HG03039 (cell line): ENCODE results near the gene YPEL3.

Experiments
- ATAC-seq: cut with Tn5 transposase; IDR thresholded peaks from one replicate; pipeline ENCODE4 v1.9.1; 2021; ENCODE audit warnings: mild to moderate bottlenecking, moderate library complexity; ENCODE audit not compliant: unreplicated experiment

The YPEL3 gene

GRCh38 chr16:30070490-30070889 lies 25.5 kb downstream of the YPEL3 start:
- no peak for ATAC-seq

GRCh38 chr16:30069611-30070462 lies 26.2 kb downstream of the YPEL3 start:
- ATAC-seq: no peak

GRCh38 chr16:30068750-30069610 lies 27.0 kb downstream of the YPEL3 start:
- no peak for ATAC-seq

GRCh38 chr16:30068333-30068732 lies 27.7 kb downstream of the YPEL3 start:
- ATAC-seq: no peak

GRCh38 chr16:30067584-30067916 lies 28.5 kb downstream of the YPEL3 start:
- no peak for ATAC-seq

- no peak for ATAC-seq
Observed at GRCh38 chr16:30066761-30067583, 29.0 kb downstream of the YPEL3 start.

- ATAC-seq: no peak
Observed at GRCh38 chr16:30065943-30066760, 29.9 kb downstream of the YPEL3 start.

- peak; percentile 72 for ATAC-seq
Observed at GRCh38 chr16:30065102-30065942, 30.7 kb downstream of the YPEL3 start, which contains the start of gene ALDOA. Gene ALDOA (plus strand): TSS chr16:30065760. CDS start chr16:30066898, 1,138 bp downstream.

GRCh38 chr16:30064729-30065101 lies 31.3 kb downstream of the YPEL3 start:
- ATAC-seq: no peak

GRCh38 chr16:30063893-30064728 lies 31.9 kb downstream of the YPEL3 start:
- ATAC-seq: peak; percentile 26

- no peak for ATAC-seq
Observed at GRCh38 chr16:30063278-30063892, 32.6 kb downstream of the YPEL3 start.

GRCh38 chr16:30060836-30061554 lies 35.0 kb downstream of the YPEL3 start:
- ATAC-seq: no peak

- no peak for ATAC-seq
Observed at GRCh38 chr16:30060346-30060745, 35.7 kb downstream of the YPEL3 start.

GRCh38 chr16:30054959-30055553 lies 41.0 kb downstream of the YPEL3 start:
- no peak for ATAC-seq

GRCh38 chr16:30054451-30054850 lies 41.6 kb downstream of the YPEL3 start:
- ATAC-seq: no peak

GRCh38 chr16:30053376-30054015 lies 42.5 kb downstream of the YPEL3 start:
- ATAC-seq: no peak
